Keratinocyte (primary cell): ENCODE results near the gene MDM2. TPM values are rescaled to one million over a fixed set of nuclear protein-coding genes. Genes with fewer than 3 reads are reported as not detected.

ENCODE experiments used
- DNase-seq: peaks from one replicate; pipeline ENCODE4 v3.0.0-alpha.2; 2011; ENCODE audit warnings: low read depth, missing footprints, low spot score
- FAIRE-seq: peaks from 2 replicates; lab custom pipeline; 2011; peaks lifted over from hg19 to GRCh38; lab: Jason Lieb, UNC
- H2AFZ ChIP-seq: 2 replicates; pipeline ENCODE4 v1.6.0; 2012; ENCODE audit warnings: low read length, control low read depth, inconsistent platforms; ENCODE audit not compliant: control insufficient read depth
- H3K27ac ChIP-seq: 2 replicates; pipeline ENCODE4 v1.5.1; 2011; ENCODE audit warnings: low read length; ENCODE audit not compliant: control insufficient read depth, insufficient read depth
- H3K27me3 ChIP-seq: 3 replicates; pipeline ENCODE4 v1.6.0; 2011; ENCODE audit warnings: low read length; ENCODE audit not compliant: control insufficient read depth, insufficient read depth; ENCODE audit errors: extremely low read depth
- H3K36me3 ChIP-seq, 2 experiments: 2 replicates in 1 of 2; 3 replicates in 1 of 2; pipeline ENCODE4 v1.5.1; 2011; ENCODE audit warnings: low read length in 2 of 2, mild to moderate bottlenecking in 1 of 2; ENCODE audit not compliant: control insufficient read depth in 2 of 2, insufficient read depth in 2 of 2; ENCODE audit errors: extremely low read depth in 1 of 2
- H3K4me1 ChIP-seq: 3 replicates; pipeline ENCODE4 v1.5.1; 2011; ENCODE audit warnings: low read length; ENCODE audit not compliant: control insufficient read depth, insufficient read depth; ENCODE audit errors: extremely low read depth
- H3K4me2 ChIP-seq: 3 replicates; pipeline ENCODE4 v1.6.0; 2011; ENCODE audit warnings: low read depth, low read length; ENCODE audit not compliant: control insufficient read depth, insufficient read depth; ENCODE audit errors: extremely low read depth
- H3K4me3 ChIP-seq, 3 experiments: fragments of 200-600 bp in 1 of 3; sonication (generic) in 1 of 3; 2 replicates in 2 of 3; 3 replicates in 1 of 3; pipeline ENCODE4 v1.5.1; 2011 to 2016; ENCODE audit warnings: low read length in 3 of 3, mild to moderate bottlenecking in 3 of 3, control low read depth in 2 of 3, inconsistent platforms in 1 of 3, low read depth in 1 of 3, mixed read lengths in 1 of 3, mixed run types in 1 of 3, moderate library complexity in 1 of 3; ENCODE audit not compliant: control insufficient read depth in 2 of 3, insufficient read depth in 2 of 3; ENCODE audit errors: extremely low read depth in 1 of 3
- H3K79me2 ChIP-seq: 2 replicates; pipeline ENCODE4 v1.6.0; 2012; ENCODE audit warnings: low read length; ENCODE audit not compliant: control insufficient read depth, insufficient read depth
- H3K9ac ChIP-seq: 3 replicates; pipeline ENCODE4 v1.6.0; 2011; ENCODE audit warnings: low read length; ENCODE audit not compliant: control insufficient read depth, insufficient read depth; ENCODE audit errors: extremely low read depth
- H3K9me1 ChIP-seq: 3 replicates; pipeline ENCODE4 v1.6.0; 2011; ENCODE audit warnings: low read length; ENCODE audit not compliant: control insufficient read depth, insufficient read depth; ENCODE audit errors: extremely low read depth
- H3K9me3 ChIP-seq: 2 replicates; pipeline ENCODE4 v1.5.1; 2012; ENCODE audit warnings: low read depth, low read length; ENCODE audit not compliant: control insufficient read depth
- H4K20me1 ChIP-seq: 3 replicates; pipeline ENCODE4 v1.6.0; 2011; ENCODE audit warnings: low read length; ENCODE audit not compliant: control insufficient read depth, insufficient read depth; ENCODE audit errors: extremely low read depth
- EZH2 ChIP-seq: IDR thresholded peaks from one replicate; pipeline ENCODE4 v1.6.1; 2012; ENCODE audit warnings: inconsistent platforms, mild to moderate bottlenecking, low read length, moderate library complexity
- dilution Hi-C: fragments of 300-500 bp; cut with MboI; formaldehyde crosslinking; loops from one replicate; pipeline ENCODE4 v1.7.0; 2020; ENCODE audit warnings: low sequenced_read_pairs; ENCODE audit not compliant: extremely low pct_ligation_motif_present
- polyA plus RNA-seq, 5 experiments: library from polyadenylated mRNA; depleted of rRNA in 3 of 5; stranded (reverse) in 3 of 5; stranded (forward) in 1 of 5; unstranded in 1 of 5; fragments of >200 nt; gene quantifications; 1 replicate in 1 of 5; 2 replicates in 3 of 5; 3 replicates in 1 of 5; pipeline versions ENCODE4 v1.2.1 to v1.2.3, GENCODE V29; 2011 to 2012; ENCODE audit warnings: missing spikeins in 2 of 5, low read depth in 1 of 5, low replicate concordance in 1 of 5
- TF ChIP-seq, protein P1 (sequence below), 3 experiments: IDR thresholded peaks in 1 of 3; conservative IDR thresholded peaks in 1 of 3; optimal IDR thresholded peaks in 1 of 3; 2 replicates in 2 of 3; 3 replicates in 1 of 3; pipeline versions ENCODE3 to v1.5.1; 2011; ENCODE audit warnings: low read length in 3 of 3, mild to moderate bottlenecking in 3 of 3, moderate library complexity in 2 of 3, control low read depth in 1 of 3, inconsistent platforms in 1 of 3; ENCODE audit not compliant: insufficient read depth in 2 of 3; ENCODE audit errors: extremely low read depth in 1 of 3

MDM2 gene
- polyA plus RNA-seq, 1 donor (not counting 4 experiments of a cell fraction or from before 2014, with no cell fraction given), result 55.0 TPM

DNA sequence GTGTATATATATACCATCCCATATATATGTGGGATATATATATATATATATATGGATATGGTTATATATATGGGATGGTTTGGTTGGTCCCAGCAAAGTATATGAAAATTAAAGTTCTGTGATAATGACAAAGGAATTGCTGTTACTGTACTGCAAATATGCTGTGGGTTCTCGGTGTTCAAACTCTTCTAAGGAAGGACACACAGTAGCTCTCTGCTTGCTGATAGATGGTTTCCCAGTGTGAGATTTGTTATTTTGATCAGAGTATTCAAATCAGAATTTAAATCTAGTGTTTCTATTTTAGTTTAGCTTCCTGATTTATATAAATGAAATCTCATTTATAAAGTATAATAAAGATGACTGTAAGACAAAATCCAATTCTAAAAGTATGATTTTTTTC, 42.3 kb upstream of the MDM2 start:
- peaks cover 4 to 5% of the 10 kb centered on the region in 2 experiments for H3K36me3 ChIP-seq
- no peak overlapping the region for H3K4me2 ChIP-seq
- no peaks in the 10 kb centered on the region for H3K9me3 ChIP-seq
- dilution Hi-C loops, result no loop called here
- H3K27ac ChIP-seq, result no peak overlapping the region
- H2AFZ ChIP-seq, result no peak overlapping the region
- H3K4me1 ChIP-seq, result no peaks in the 10 kb centered on the region
- FAIRE-seq (no peak), DNase-seq (no peak)
- no peak overlapping the region for H3K4me3 ChIP-seq
- H3K79me2 ChIP-seq, result no peaks in the 10 kb centered on the region
- H3K27me3 ChIP-seq, result no peaks in the 10 kb centered on the region
- H3K9me1 ChIP-seq, result no peaks in the 10 kb centered on the region
- TF ChIP-seq, protein P1, sequence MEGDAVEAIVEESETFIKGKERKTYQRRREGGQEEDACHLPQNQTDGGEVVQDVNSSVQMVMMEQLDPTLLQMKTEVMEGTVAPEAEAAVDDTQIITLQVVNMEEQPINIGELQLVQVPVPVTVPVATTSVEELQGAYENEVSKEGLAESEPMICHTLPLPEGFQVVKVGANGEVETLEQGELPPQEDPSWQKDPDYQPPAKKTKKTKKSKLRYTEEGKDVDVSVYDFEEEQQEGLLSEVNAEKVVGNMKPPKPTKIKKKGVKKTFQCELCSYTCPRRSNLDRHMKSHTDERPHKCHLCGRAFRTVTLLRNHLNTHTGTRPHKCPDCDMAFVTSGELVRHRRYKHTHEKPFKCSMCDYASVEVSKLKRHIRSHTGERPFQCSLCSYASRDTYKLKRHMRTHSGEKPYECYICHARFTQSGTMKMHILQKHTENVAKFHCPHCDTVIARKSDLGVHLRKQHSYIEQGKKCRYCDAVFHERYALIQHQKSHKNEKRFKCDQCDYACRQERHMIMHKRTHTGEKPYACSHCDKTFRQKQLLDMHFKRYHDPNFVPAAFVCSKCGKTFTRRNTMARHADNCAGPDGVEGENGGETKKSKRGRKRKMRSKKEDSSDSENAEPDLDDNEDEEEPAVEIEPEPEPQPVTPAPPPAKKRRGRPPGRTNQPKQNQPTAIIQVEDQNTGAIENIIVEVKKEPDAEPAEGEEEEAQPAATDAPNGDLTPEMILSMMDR (optimal IDR thresholded peaks at IDR 0.05 in 1 of 3, IDR thresholded peaks at IDR 0.05 in 1 of 3, conservative IDR thresholded peaks at IDR 0.05 in 1 of 3; ENCODE audit: extremely low read depth in 1 of 3, insufficient read depth in 2 of 3, low read length in 3 of 3), result no peak
- H4K20me1 ChIP-seq, result no peaks in the 10 kb centered on the region
- no peak overlapping the region for H3K9ac ChIP-seq

- FAIRE-seq (no peak), DNase-seq (no peak)
- Histone ChIP-seq H3K9me3 (no peaks in the 10 kb centered on the region), H3K79me2 (no peaks in the 10 kb centered on the region), H3K4me2 (no peak overlapping the region), H3K4me3 (no peak overlapping the region), H3K36me3 (peaks cover 3 to 4% of the 10 kb centered on the region in 2 experiments), H3K9me1 (no peaks in the 10 kb centered on the region), H4K20me1 (no peaks in the 10 kb centered on the region), H3K4me1 (no peaks in the 10 kb centered on the region), H3K27me3 (no peaks in the 10 kb centered on the region), H2AFZ (no peak overlapping the region), H3K27ac (no peak overlapping the region), H3K9ac (no peak overlapping the region)
- dilution Hi-C loops, result no loop called here
- no peak for TF ChIP-seq EZH2
- TF ChIP-seq, protein P1 (optimal IDR thresholded peaks at IDR 0.05 in 1 of 3, IDR thresholded peaks at IDR 0.05 in 1 of 3, conservative IDR thresholded peaks at IDR 0.05 in 1 of 3; ENCODE audit: extremely low read depth in 1 of 3, insufficient read depth in 2 of 3, low read length in 3 of 3), result no peak
These were observed 41.3 kb upstream of the MDM2 start for GRCh38 chr12:68766646-68767045.
